ENCODE measurements around the gene KANK4.

GRCh38 chr1:62282909-62283755, 36.1 kb downstream of the KANK4 start:
- TF ChIP-seq CTCF (IDR thresholded peaks at IDR 0.05) (no peak), EP300 (IDR thresholded peaks at IDR 0.05) (no peak), POLR2A (IDR thresholded peaks at IDR 0.05) (no peak), POLR2AphosphoS5 (IDR thresholded peaks at IDR 0.05) (no peak)
